GM12878 (cell line): ENCODE measurements around the gene HDDC2. TPM values are rescaled to one million over a fixed set of nuclear protein-coding genes. Genes with fewer than 3 reads are reported as not detected.

Experiments used
- ATAC-seq: fragments of 200-7000 bp; cut with Tn5 transposase; 3 replicates; pipeline ENCODE4 v1.9.1; 2020; ENCODE audit warnings: mild to moderate bottlenecking, moderate library complexity
- BruUV-seq: library from RNA; stranded (reverse); fragments of 400-500 nt; replicated peaks from 2 replicates; lab custom pipeline; 2021; lab: Mats Ljungman, UMichigan
- CTCF ChIA-PET: fragments of 300-600 bp; sonication (Branson Sonifier 250); formaldehyde crosslinking; extraction: SDS; loops from one replicate; lab custom pipeline; 2021; ENCODE audit warnings: inconsistent platforms; lab: Yijun Ruan, JAX
- POLR2A ChIA-PET: fragments of 350-600 bp; formaldehyde crosslinking; extraction: SDS; loops from one replicate; lab custom pipeline; 2021; ENCODE audit warnings: inconsistent platforms; lab: Charles Lee
- RAD21 ChIA-PET: fragments of 300-600 bp; sonication (Branson Sonifier 250); formaldehyde crosslinking; loops from one replicate; lab custom pipeline; 2023; ENCODE audit warnings: antibody characterized with exemption; ENCODE audit not compliant: unreplicated experiment; lab: Charles Lee
- SMC1A ChIA-PET: fragments of 300-600 bp; sonication (Branson Sonifier 250); formaldehyde crosslinking; loops from one replicate; lab custom pipeline; 2023; ENCODE audit not compliant: unreplicated experiment, uncharacterized antibody; lab: Charles Lee
- DNase-seq: peaks from one replicate; pipeline ENCODE4 v3.0.0-alpha.2; 2011; ENCODE audit warnings: low read depth, low spot score
- FAIRE-seq: peaks from 3 replicates; lab custom pipeline; 2011; peaks lifted over from hg19 to GRCh38; lab: Jason Lieb, UNC
- H2AFZ ChIP-seq: 2 replicates; pipeline ENCODE4 v1.6.0; 2011; ENCODE audit warnings: low read depth, low read length, control low read depth; ENCODE audit not compliant: control insufficient read depth
- H3K27ac ChIP-seq: 2 replicates; pipeline ENCODE4 v1.5.1; 2011; ENCODE audit warnings: control low read depth; ENCODE audit not compliant: control insufficient read depth, insufficient read depth
- H3K27me3 ChIP-seq, 2 experiments: replicated peaks in 1 of 2; 2 replicates each; pipeline versions ENCODE4 v1.6.0 to v1.6.1; 2011; ENCODE audit warnings: low read length in 1 of 2; ENCODE audit not compliant: control insufficient read depth in 2 of 2, insufficient read depth in 2 of 2
- H3K36me3 ChIP-seq, 2 experiments: 2 replicates each; pipeline ENCODE4 v1.5.1; 2011; ENCODE audit warnings: low read length in 1 of 2; ENCODE audit not compliant: control insufficient read depth in 2 of 2, insufficient read depth in 2 of 2
- H3K4me1 ChIP-seq: 2 replicates; pipeline ENCODE4 v1.6.1; 2011; ENCODE audit warnings: mild to moderate bottlenecking, low read length, moderate library complexity, mixed read lengths; ENCODE audit not compliant: control insufficient read depth, insufficient read depth
- H3K4me2 ChIP-seq: 2 replicates; pipeline ENCODE4 v1.6.0; 2011; ENCODE audit warnings: control low read depth; ENCODE audit not compliant: control insufficient read depth, insufficient read depth
- H3K4me3 ChIP-seq: fragments of 200-600 bp; sonication (generic); 2 replicates; pipeline ENCODE4 v1.5.1; 2016
- H3K79me2 ChIP-seq: 2 replicates; pipeline ENCODE4 v1.6.0; 2011; ENCODE audit warnings: low read length; ENCODE audit not compliant: control insufficient read depth, insufficient read depth
- H3K9ac ChIP-seq: 2 replicates; pipeline ENCODE4 v1.8.0; 2011; ENCODE audit warnings: low read length, control low read depth, mixed read lengths; ENCODE audit not compliant: control insufficient read depth, insufficient read depth
- H3K9me3 ChIP-seq: replicated peaks from 3 replicates; pipeline ENCODE4 v1.5.1; 2011; ENCODE audit warnings: mild to moderate bottlenecking, low read length; ENCODE audit not compliant: control insufficient read depth, insufficient read depth
- H4K20me1 ChIP-seq: 2 replicates; pipeline ENCODE4 v1.6.0; 2011; ENCODE audit not compliant: control insufficient read depth, insufficient read depth
- BACH1 ChIP-seq: fragments of 450-650 bp; IDR thresholded peaks from 2 replicates; pipeline ENCODE4 v1.6.1; 2017; ENCODE audit warnings: mild to moderate bottlenecking, borderline replicate concordance
- BCL11A ChIP-seq: IDR thresholded peaks from 2 replicates; pipeline ENCODE4 v1.6.1; 2011; ENCODE audit warnings: low read depth, low read length
- BHLHE40 ChIP-seq, 2 experiments: fragments of 450-650 bp in 1 of 2; IDR thresholded peaks; 2 replicates each; pipeline ENCODE4 v1.6.1; 2011 to 2017; ENCODE audit warnings: low read depth in 2 of 2, borderline replicate concordance in 1 of 2, improper control_type of control experiment in 1 of 2, low read length in 1 of 2, mild to moderate bottlenecking in 1 of 2
- CBX3 ChIP-seq: fragments of 200-600 bp; sonication (generic); IDR thresholded peaks from 2 replicates; pipeline ENCODE4 v1.6.1; 2016; ENCODE audit warnings: low read depth, borderline replicate concordance
- CHD1 ChIP-seq: IDR thresholded peaks from 2 replicates; pipeline ENCODE4 v1.6.1; 2012; ENCODE audit warnings: low read depth, low read length, improper control_type of control experiment
- ETV6 ChIP-seq, 2 experiments: fragments of 450-650 bp in 1 of 2; IDR thresholded peaks in 1 of 2; conservative IDR thresholded peaks in 1 of 2; 2 replicates each; pipeline ENCODE4 v1.6.1; 2014; ENCODE audit warnings: antibody characterized with exemption in 1 of 2, borderline replicate concordance in 1 of 2, low read depth in 1 of 2, mild to moderate bottlenecking in 1 of 2, moderate library complexity in 1 of 2
- FOXK2 ChIP-seq: fragments of 450-650 bp; IDR thresholded peaks from 2 replicates; pipeline ENCODE4 v1.6.1; 2017; ENCODE audit warnings: mild to moderate bottlenecking, moderate library complexity
- HDAC6 ChIP-seq: fragments of 200-600 bp; sonication (generic); IDR thresholded peaks from one replicate; pipeline ENCODE4 v1.8.0; 2017; ENCODE audit warnings: antibody characterized with exemption; ENCODE audit not compliant: unreplicated experiment
- LARP7 ChIP-seq: fragments of 450-650 bp; IDR thresholded peaks from 2 replicates; pipeline ENCODE4 v1.6.1; 2017; ENCODE audit warnings: mild to moderate bottlenecking
- NR2F1 ChIP-seq: fragments of 450-650 bp; conservative IDR thresholded peaks from 2 replicates; pipeline ENCODE4 v1.6.1; 2017; ENCODE audit warnings: mild to moderate bottlenecking
- POLR2A ChIP-seq: IDR thresholded peaks from 2 replicates; pipeline ENCODE4 v1.6.1; 2011; ENCODE audit warnings: low read depth, mild to moderate bottlenecking, low read length
- RBBP5 ChIP-seq: fragments of 200-600 bp; sonication (generic); conservative IDR thresholded peaks from 2 replicates; pipeline ENCODE4 v1.6.1; 2016
- SMC3 ChIP-seq: IDR thresholded peaks from 2 replicates; pipeline ENCODE4 v1.6.1; 2011; ENCODE audit warnings: low read length, improper control_type of control experiment, borderline replicate concordance
- SREBF2 ChIP-seq: IDR thresholded peaks from 2 replicates; pipeline ENCODE4 v1.6.1; 2012; ENCODE audit warnings: mild to moderate bottlenecking, low read length
- in situ Hi-C: fragments of 300-500 bp; cut with MboI; formaldehyde crosslinking; loops from 9 replicates; pipeline ENCODE4 v1.14.3; 2018; ENCODE audit warnings: mixed read lengths
- intact Hi-C: fragments of 100-400 bp; cut with micrococcal nuclease; formaldehyde crosslinking; loops from one replicate; pipeline ENCODE4 v1.14.2; 2022; ENCODE audit not compliant: unreplicated experiment
- polyA plus RNA-seq, 11 experiments: library from polyadenylated mRNA; depleted of rRNA in 4 of 11; unstranded in 6 of 11; stranded (reverse) in 5 of 11; fragments of >200 nt; fragmentation: Nextera tagmentation in 4 of 11; fragmentation: Illumina TruSeq in 1 of 11; extraction: Ambion mirVana in 4 of 11; extraction: Trizol in 1 of 11; gene quantifications; 1 replicate in 1 of 11; 2 replicates in 10 of 11; pipeline versions ENCODE4 v1.2.1 to v1.2.3, GENCODE V29; 2011 to 2016; ENCODE audit warnings: inconsistent platforms in 2 of 11, missing spikeins in 2 of 11, low read depth in 1 of 11
- total RNA-seq, 4 experiments: library from RNA; depleted of rRNA in 3 of 4; stranded (reverse); fragments of >200 nt in 3 of 4; fragmentation: Illumina TruSeq in 1 of 4; extraction: Trizol in 1 of 4; gene quantifications; 2 replicates each; pipeline versions ENCODE4 v1.2.1 to v1.2.3, GENCODE V29; 2013 to 2021
- TF ChIP-seq, protein P1 (sequence below): fragments of 450-650 bp; IDR thresholded peaks from 2 replicates; pipeline ENCODE4 v1.6.1; 2018; ENCODE audit warnings: borderline replicate concordance, mild to moderate bottlenecking; ENCODE audit not compliant: partially characterized antibody
- TF ChIP-seq, protein P2 (sequence below): fragments of 450-650 bp; IDR thresholded peaks from 2 replicates; pipeline ENCODE4 v1.6.1; 2017; ENCODE audit warnings: antibody characterized with exemption, mild to moderate bottlenecking, moderate library complexity
- TF ChIP-seq, protein P3 (sequence below): IDR thresholded peaks from 2 replicates; pipeline ENCODE4 v1.6.1; 2011; ENCODE audit warnings: borderline replicate concordance, low read depth, mild to moderate bottlenecking, moderate library complexity, low read length; ENCODE audit not compliant: insufficient read depth, poor library complexity, severe bottlenecking

The HDDC2 gene
- total and polyA plus RNA-seq, 10 of the 15 experiments (the other 5 are each of a cell fraction or from before 2014, with no cell fraction given) = 54.5 to 148 (median 92.7) TPM

DNA sequence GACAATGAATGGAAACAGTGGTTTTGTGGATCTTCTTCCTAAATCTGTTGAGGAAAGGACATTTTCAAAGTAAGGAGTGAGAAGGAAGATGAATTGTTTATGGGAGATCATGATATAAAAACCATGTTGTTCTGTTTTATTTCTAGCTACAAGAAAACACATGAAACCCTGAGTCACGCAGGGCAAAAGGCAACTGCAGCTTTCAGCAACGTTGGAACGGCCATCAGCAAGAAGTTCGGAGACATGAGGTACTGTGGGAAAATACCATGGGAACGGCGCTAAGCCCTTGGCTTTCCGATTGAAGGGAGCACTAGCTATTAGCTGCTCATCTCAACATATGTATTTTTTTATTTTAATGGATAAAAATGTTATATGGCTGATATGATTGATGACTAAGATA is 53.6 kb downstream of the HDDC2 start (continued):
- TF ChIP-seq HDAC6 (no peak), SREBF2 (no peak)

DNA sequence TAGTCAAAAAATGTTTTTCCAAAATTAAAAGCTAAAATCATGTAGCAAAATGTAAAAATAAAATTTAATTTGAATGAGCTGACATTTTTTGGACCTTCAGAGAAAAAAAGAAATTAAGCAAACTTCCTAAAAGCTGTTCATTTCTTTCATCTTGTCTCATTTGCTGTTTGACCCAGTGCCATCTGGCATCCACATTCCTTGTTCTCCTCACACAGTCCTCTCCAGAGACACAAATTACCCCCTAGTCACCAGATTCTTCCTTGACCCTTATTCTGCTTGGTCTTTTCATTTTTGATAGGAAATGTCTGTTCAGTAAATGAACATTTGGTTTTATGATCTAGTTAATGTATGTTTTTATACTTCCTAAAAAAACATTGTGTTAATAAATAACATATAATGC is 55.2 kb downstream of the HDDC2 start:
- BruUV-seq = no TSS peak
- in situ Hi-C loops = no loop called here
- Histone ChIP-seq H3K4me1 (no peaks in the 10 kb centered on the region), H3K79me2 (no peaks in the 10 kb centered on the region), H3K36me3 (no peaks in the 10 kb centered on the region), H3K27me3 (no peaks in the 10 kb centered on the region), H3K4me2 (no peak overlapping the region), H2AFZ (no peak overlapping the region), H3K4me3 (no peak overlapping the region), H4K20me1 (no peaks in the 10 kb centered on the region), H3K27ac (no peak overlapping the region), H3K9ac (no peak overlapping the region), H3K9me3 (peaks cover 2% of the 10 kb centered on the region; the same call in 1 of the 3 replicates)
- intact Hi-C loops = no loop called here
- no peak for DNase-seq
- ChIA-PET CTCF (no interaction called here), POLR2A (no interaction called here), RAD21 (no interaction called here), SMC1A (interaction anchor here (0.8 kb wide), 1 partner anchor 14 kb away, joined by 4 read pairs; no protein-coding TSS in a partner anchor)
- TF ChIP-seq ETV6 (conservative IDR thresholded peaks at IDR 0.05 in 1 of 2, IDR thresholded peaks at IDR 0.05 in 1 of 2; ENCODE audit: borderline replicate concordance in 1 of 2, low read depth in 1 of 2) (no peak), CHD1 (no peak), HDAC6 (no peak), BCL11A (no peak), NR2F1 (no peak), LARP7 (no peak), POLR2A (no peak), BHLHE40 (IDR thresholded peaks at IDR 0.05; ENCODE audit: borderline replicate concordance in 1 of 2, low read depth in 2 of 2, low read length in 1 of 2) (no peak), FOXK2 (no peak), RBBP5 (no peak), BACH1 (no peak), SMC3 (no peak), CBX3 (no peak)
- TF ChIP-seq, protein P1, sequence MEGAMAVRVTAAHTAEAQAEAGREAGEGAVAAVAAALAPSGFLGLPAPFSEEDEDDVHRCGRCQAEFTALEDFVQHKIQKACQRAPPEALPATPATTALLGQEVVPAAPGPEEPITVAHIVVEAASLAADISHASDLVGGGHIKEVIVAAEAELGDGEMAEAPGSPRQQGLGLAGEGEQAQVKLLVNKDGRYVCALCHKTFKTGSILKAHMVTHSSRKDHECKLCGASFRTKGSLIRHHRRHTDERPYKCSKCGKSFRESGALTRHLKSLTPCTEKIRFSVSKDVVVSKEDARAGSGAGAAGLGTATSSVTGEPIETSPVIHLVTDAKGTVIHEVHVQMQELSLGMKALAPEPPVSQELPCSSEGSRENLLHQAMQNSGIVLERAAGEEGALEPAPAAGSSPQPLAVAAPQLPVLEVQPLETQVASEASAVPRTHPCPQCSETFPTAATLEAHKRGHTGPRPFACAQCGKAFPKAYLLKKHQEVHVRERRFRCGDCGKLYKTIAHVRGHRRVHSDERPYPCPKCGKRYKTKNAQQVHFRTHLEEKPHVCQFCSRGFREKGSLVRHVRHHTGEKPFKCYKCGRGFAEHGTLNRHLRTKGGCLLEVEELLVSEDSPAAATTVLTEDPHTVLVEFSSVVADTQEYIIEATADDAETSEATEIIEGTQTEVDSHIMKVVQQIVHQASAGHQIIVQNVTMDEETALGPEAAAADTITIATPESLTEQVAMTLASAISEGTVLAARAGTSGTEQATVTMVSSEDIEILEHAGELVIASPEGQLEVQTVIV = no peak
- TF ChIP-seq, protein P2, sequence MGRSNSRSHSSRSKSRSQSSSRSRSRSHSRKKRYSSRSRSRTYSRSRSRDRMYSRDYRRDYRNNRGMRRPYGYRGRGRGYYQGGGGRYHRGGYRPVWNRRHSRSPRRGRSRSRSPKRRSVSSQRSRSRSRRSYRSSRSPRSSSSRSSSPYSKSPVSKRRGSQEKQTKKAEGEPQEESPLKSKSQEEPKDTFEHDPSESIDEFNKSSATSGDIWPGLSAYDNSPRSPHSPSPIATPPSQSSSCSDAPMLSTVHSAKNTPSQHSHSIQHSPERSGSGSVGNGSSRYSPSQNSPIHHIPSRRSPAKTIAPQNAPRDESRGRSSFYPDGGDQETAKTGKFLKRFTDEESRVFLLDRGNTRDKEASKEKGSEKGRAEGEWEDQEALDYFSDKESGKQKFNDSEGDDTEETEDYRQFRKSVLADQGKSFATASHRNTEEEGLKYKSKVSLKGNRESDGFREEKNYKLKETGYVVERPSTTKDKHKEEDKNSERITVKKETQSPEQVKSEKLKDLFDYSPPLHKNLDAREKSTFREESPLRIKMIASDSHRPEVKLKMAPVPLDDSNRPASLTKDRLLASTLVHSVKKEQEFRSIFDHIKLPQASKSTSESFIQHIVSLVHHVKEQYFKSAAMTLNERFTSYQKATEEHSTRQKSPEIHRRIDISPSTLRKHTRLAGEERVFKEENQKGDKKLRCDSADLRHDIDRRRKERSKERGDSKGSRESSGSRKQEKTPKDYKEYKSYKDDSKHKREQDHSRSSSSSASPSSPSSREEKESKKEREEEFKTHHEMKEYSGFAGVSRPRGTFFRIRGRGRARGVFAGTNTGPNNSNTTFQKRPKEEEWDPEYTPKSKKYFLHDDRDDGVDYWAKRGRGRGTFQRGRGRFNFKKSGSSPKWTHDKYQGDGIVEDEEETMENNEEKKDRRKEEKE = no peak
- TF ChIP-seq, protein P3, sequence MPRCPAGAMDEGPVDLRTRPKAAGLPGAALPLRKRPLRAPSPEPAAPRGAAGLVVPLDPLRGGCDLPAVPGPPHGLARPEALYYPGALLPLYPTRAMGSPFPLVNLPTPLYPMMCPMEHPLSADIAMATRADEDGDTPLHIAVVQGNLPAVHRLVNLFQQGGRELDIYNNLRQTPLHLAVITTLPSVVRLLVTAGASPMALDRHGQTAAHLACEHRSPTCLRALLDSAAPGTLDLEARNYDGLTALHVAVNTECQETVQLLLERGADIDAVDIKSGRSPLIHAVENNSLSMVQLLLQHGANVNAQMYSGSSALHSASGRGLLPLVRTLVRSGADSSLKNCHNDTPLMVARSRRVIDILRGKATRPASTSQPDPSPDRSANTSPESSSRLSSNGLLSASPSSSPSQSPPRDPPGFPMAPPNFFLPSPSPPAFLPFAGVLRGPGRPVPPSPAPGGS = no peak
- no peak for FAIRE-seq
- no peak for ATAC-seq
